Stimulated activated CD8-positive, alpha-beta memory T cell treated with anti-CD3 and anti-CD28 coated beads, Interleukin-2, amount 100 ng/mL, for 1 hour (primary cell): Measurements from ENCODE around the gene ANKRD45.
"Not testable (repeated sequence)": the region's sequence is repeated elsewhere in the genome, so short reads cannot be mapped to it uniquely, and the experiment has no call there.

Source experiments
- DNase-seq, 2 donors: peaks; one replicate each; pipeline ENCODE4 v3.0.0-alpha.2; 2020; ENCODE audit warnings: low read depth in 2 of 2

ANKRD45 gene

DNA sequence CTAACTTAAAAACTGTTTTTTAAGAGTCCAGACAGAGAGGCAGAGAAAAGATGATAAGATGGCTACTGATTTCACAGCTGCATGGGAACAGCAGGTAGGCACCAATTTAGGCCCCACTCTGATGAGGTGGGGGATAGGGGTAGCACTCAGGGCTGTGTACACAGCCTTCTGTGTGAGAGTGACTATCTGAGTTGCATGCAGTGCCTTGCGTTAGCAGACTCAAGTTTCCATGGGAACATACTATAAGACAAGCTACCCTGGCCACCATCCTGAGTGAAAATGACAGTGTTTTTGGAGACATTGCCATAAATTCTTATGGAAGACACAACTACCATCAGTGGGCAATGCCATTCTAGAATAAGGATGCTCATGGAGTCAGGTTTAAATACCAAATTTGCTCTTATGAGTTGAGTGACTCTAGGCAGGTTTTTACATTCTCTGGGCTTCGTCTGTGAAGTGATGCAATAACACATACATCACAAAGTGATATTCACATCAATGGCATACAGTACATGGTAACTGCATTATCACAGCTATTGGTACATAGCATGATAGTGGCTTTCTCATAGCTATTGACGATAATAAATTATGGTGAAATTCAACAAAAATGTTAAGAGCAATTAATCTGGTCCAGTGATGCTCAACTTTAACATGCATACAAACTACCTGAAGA lies 97.3 kb downstream of the ANKRD45 start:
- DNase-seq = no peak

DNA sequence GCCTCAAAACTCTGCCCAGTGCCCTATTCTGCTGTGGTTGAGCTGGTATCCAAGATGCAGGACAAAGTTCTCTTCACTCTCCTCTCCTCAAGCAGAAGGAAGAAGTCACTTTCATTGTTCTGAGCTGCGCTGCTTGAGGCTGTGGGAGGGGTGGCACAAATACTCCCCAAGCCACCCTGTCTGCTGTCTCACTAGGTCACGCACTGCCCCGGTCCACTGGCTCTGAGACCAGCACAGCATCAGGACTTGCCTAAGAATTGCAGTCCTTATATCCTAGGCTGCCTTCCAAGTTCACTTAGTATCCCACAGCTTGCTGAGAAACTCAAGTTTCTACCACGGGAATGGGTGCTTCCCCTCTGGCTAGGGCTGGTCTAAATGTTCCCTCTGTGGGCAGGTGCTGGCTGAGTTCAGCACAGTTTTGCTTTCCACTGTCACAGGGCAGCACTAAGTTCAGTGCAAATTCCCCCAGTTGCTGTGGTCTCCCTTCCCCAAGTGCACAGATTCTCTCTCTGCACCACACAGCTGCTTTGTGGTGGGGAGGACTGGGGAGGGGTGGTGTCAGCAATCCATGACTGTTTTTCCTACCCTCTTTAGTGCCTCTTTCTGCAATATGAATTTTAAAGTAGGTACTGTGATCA lies 99.2 kb downstream of the ANKRD45 start:
- no peak for DNase-seq

DNA sequence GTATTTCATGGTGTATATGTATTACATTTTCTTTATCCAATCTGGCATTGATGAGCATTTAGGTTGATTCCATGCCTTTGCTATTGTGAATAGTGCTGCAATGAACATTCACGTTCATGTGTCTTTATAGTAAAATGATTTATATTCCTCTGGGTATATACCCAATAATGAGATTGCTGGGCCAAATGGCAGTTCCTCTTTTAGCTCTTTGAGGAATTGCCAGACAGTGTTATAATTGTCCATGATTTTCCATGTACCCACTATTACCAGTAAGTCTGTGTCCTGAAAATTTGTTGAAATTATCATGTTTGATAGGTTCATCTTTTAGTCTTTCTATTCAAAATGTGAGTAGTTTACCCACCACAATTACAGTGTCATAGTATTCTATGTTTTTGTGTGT lies 101.2 kb downstream of the ANKRD45 start:
- DNase-seq = no peak

GRCh38 chr1:173563846-173564245 lies 105.8 kb downstream of the ANKRD45 start:
- not testable (repeated sequence) for DNase-seq

GRCh38 chr1:173562813-173563212 lies 106.8 kb downstream of the ANKRD45 start:
- no peak for DNase-seq

GRCh38 chr1:173561263-173561662 lies 108.4 kb downstream of the ANKRD45 start:
- no peak for DNase-seq

DNA sequence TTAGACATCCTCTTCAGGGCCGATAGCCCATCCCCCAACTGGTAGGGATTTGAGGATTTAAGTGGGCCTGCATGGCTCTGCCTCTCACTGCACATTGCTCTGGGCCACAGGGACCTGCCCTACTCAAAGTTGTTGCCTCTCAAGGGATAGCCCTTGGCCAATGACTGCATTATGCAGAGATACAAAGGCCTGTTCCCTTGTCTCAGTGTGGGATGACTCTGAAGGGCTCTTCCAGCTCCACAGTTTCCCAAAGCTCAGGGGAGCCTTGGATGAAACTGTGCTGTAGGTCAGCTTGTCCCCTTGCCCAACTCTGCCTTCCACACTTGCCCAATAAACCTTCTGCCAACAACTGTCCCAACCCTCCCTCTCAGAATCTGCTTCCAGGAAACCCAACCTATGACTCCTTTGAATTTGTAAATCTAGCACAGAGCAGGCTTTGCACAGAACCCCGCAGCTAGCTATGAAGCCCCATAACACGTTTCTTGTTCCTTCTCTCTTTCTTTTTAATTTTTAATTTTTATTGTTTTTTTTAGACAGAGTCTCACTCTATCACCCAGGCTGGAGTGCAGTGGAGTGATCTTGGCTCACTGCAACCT lies 109.3 kb downstream of the ANKRD45 start:
- DNase-seq = no peak
